Liver (tissue), 3 donors: ENCODE results near the gene MICU2.

Source experiments
- JUND ChIP-seq, 2 donors: IDR thresholded peaks; 2 replicates each; pipeline ENCODE4 v1.6.1; 2016; ENCODE audit warnings: antibody characterized with exemption in 2 of 2
- MAX ChIP-seq: IDR thresholded peaks from 2 replicates; pipeline ENCODE4 v1.6.1; 2016; ENCODE audit warnings: antibody characterized with exemption
- RAD21 ChIP-seq, 2 donors: IDR thresholded peaks; 2 replicates each; pipeline ENCODE4 v1.6.1; 2016; ENCODE audit warnings: antibody characterized with exemption in 2 of 2, mild to moderate bottlenecking in 2 of 2
- SP1 ChIP-seq: IDR thresholded peaks from 2 replicates; pipeline ENCODE4 v1.6.1; 2018; ENCODE audit warnings: antibody characterized with exemption, mild to moderate bottlenecking
- TAF1 ChIP-seq: conservative IDR thresholded peaks from 2 replicates; pipeline ENCODE4 v1.6.1; 2016; ENCODE audit warnings: antibody characterized with exemption, mild to moderate bottlenecking
- YY1 ChIP-seq: IDR thresholded peaks from 2 replicates; pipeline ENCODE4 v1.6.1; 2016; ENCODE audit warnings: antibody characterized with exemption, mild to moderate bottlenecking
- TF ChIP-seq, protein P1 (sequence below): fragments of 150-350 bp; IDR thresholded peaks from 2 replicates; pipeline ENCODE4 v1.5.1; 2017; ENCODE audit warnings: improper control_type of control experiment, low read depth, low read length; ENCODE audit not compliant: missing input control
- donor health status: healthy.
- donor health status: healthy.

DNA sequence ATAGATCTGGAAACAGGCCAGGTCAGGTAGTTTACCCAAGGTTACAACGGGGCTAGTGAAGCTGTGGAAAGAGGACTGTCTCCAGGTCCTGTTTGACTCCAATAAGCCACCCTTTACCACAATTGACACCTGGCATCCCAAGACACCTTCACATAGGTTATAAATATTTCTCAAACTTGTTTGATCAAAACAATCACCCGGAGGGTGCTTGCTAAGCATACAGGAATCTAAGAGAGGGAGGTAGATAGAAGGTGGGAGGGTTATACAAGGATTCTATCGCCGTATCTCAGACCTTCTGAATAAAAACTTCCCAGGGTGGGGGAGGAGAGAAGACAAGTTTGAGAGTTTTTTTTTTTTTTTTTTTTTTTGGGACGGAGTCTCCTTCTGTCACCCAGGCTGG lies 55.4 kb downstream of the MICU2 start:
- TF ChIP-seq, protein P1, sequence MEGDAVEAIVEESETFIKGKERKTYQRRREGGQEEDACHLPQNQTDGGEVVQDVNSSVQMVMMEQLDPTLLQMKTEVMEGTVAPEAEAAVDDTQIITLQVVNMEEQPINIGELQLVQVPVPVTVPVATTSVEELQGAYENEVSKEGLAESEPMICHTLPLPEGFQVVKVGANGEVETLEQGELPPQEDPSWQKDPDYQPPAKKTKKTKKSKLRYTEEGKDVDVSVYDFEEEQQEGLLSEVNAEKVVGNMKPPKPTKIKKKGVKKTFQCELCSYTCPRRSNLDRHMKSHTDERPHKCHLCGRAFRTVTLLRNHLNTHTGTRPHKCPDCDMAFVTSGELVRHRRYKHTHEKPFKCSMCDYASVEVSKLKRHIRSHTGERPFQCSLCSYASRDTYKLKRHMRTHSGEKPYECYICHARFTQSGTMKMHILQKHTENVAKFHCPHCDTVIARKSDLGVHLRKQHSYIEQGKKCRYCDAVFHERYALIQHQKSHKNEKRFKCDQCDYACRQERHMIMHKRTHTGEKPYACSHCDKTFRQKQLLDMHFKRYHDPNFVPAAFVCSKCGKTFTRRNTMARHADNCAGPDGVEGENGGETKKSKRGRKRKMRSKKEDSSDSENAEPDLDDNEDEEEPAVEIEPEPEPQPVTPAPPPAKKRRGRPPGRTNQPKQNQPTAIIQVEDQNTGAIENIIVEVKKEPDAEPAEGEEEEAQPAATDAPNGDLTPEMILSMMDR: no peak
- TF ChIP-seq RAD21 (IDR thresholded peaks at IDR 0.05) (no peak), JUND (IDR thresholded peaks at IDR 0.05) (no peak), SP1 (no peak), TAF1 (no peak), YY1 (no peak), MAX (no peak)
